Cardiac muscle cell (in vitro differentiated cells and primary cell): ENCODE data around the gene CUL3. TPM values are rescaled to one million over a fixed set of nuclear protein-coding genes. Genes with fewer than 3 reads are reported as not detected.

Experiments
- DNase-seq, 2 donors: peaks; one replicate each; pipeline versions ENCODE4 v3.0.0 to v3.0.0-alpha.2; 2010 to 2017; ENCODE audit warnings: low read depth in 1 of 2, low spot score in 1 of 2
- H3K27ac ChIP-seq: fragments of 200-600 bp; sonication (generic); 2 replicates; pipeline ENCODE4 v1.5.1; 2016
- H3K27me3 ChIP-seq: fragments of 200-600 bp; sonication (generic); 2 replicates; pipeline ENCODE4 v1.6.0; 2016; ENCODE audit warnings: control low read depth
- H3K36me3 ChIP-seq: fragments of 200-600 bp; sonication (generic); 2 replicates; pipeline ENCODE4 v1.5.1; 2016; ENCODE audit warnings: control low read depth
- H3K4me1 ChIP-seq: fragments of 200-600 bp; sonication (generic); 2 replicates; pipeline ENCODE4 v1.8.1; 2017; ENCODE audit warnings: low read depth, mild to moderate bottlenecking, mixed run types
- H3K4me3 ChIP-seq: fragments of 200-600 bp; sonication (generic); 2 replicates; pipeline ENCODE4 v1.5.1; 2016; ENCODE audit warnings: mild to moderate bottlenecking
- H3K9me3 ChIP-seq: fragments of 200-600 bp; sonication (generic); 2 replicates; pipeline ENCODE4 v1.5.1; 2017; ENCODE audit warnings: low read depth, mild to moderate bottlenecking, control low read depth
- polyA plus RNA-seq: library from polyadenylated mRNA; unstranded; fragments of >200 nt; fragmentation: Nextera tagmentation; extraction: Ambion mirVana; gene quantifications from 2 replicates; pipeline ENCODE4 v1.2.1, GENCODE V29; 2016
- total RNA-seq: library from RNA; depleted of rRNA; stranded (reverse); fragments of >200 nt; gene quantifications from 2 replicates; pipeline ENCODE4 v1.2.3, GENCODE V29; 2016
- TF ChIP-seq, protein P1 (sequence below): IDR thresholded peaks from 2 replicates; pipeline ENCODE4 v1.5.1; 2012; ENCODE audit warnings: low read depth, mild to moderate bottlenecking, low read length

The CUL3 gene
- total and polyA plus RNA-seq, 2 experiments from 2014 or later, result 47.6 to 78.8 TPM

DNA sequence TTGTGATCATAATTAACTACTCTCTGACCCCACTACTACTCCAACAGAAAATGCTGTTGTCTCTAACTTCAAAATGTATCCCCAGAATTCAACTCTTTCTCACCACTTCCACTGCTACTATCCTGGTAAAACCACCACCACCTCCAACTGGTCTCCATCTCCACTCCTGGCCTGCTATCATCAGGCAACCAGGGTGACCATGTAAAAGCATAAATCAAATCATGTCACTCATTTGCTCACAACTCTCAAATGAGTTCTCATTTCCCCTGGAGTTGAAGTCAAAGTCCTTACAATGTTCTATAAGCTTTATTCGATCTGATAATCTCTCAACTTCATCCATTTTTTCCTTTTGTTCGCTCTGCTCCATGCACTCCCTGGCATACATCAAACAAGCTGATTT is 24.6 kb downstream of the CUL3 start:
- Histone ChIP-seq H3K4me1 (peaks cover 3% of the 10 kb centered on the region), H3K27ac (no peak overlapping the region), H3K9me3 (no peaks in the 10 kb centered on the region), H3K36me3 (peaks cover 10% of the 10 kb centered on the region), H3K4me3 (no peak overlapping the region), H3K27me3 (no peaks in the 10 kb centered on the region)
- TF ChIP-seq, protein P1, sequence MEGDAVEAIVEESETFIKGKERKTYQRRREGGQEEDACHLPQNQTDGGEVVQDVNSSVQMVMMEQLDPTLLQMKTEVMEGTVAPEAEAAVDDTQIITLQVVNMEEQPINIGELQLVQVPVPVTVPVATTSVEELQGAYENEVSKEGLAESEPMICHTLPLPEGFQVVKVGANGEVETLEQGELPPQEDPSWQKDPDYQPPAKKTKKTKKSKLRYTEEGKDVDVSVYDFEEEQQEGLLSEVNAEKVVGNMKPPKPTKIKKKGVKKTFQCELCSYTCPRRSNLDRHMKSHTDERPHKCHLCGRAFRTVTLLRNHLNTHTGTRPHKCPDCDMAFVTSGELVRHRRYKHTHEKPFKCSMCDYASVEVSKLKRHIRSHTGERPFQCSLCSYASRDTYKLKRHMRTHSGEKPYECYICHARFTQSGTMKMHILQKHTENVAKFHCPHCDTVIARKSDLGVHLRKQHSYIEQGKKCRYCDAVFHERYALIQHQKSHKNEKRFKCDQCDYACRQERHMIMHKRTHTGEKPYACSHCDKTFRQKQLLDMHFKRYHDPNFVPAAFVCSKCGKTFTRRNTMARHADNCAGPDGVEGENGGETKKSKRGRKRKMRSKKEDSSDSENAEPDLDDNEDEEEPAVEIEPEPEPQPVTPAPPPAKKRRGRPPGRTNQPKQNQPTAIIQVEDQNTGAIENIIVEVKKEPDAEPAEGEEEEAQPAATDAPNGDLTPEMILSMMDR, result no peak
- no peak for DNase-seq

GRCh38 chr2:224557610-224558009 is 27.6 kb downstream of the CUL3 start:
- Histone ChIP-seq H3K4me3 (no peak overlapping the region), H3K9me3 (no peaks in the 10 kb centered on the region), H3K4me1 (no peaks in the 10 kb centered on the region), H3K36me3 (peaks cover 10% of the 10 kb centered on the region), H3K27ac (no peak overlapping the region), H3K27me3 (no peaks in the 10 kb centered on the region)
- no peak for DNase-seq
- TF ChIP-seq, protein P1, result no peak

DNA sequence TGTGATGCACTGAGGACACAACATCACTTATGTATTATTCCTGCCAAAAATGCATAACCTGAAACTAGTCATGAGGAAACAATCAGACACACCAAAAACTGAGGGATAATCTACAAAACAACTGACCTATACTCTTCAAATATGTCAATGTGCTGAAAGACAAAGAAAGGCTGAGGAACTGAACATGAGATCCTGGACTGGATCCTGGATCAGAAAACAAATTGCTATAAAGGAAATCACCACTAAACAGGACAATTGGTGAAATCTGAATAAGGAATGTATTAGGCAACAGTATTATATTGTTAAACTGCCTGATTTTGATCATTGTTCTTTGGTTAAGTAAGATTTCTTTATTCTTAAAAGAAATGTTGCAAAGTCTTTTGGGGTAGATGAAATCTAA is 28.8 kb downstream of the CUL3 start:
- H3K27me3 ChIP-seq, result no peaks in the 10 kb centered on the region
- H3K27ac ChIP-seq, result no peak overlapping the region
- no peak overlapping the region for H3K4me3 ChIP-seq
- no peak for DNase-seq
- TF ChIP-seq, protein P1, result no peak
- H3K36me3 ChIP-seq, result peaks cover 10% of the 10 kb centered on the region
- H3K9me3 ChIP-seq, result no peaks in the 10 kb centered on the region
- H3K4me1 ChIP-seq, result no peaks in the 10 kb centered on the region

GRCh38 chr2:224555823-224556366 is 29.3 kb downstream of the CUL3 start:
- peaks cover 10% of the 10 kb centered on the region for H3K36me3 ChIP-seq
- no peak for DNase-seq
- TF ChIP-seq, protein P1, result no peak

GRCh38 chr2:224552771-224553170 is 32.4 kb downstream of the CUL3 start:
- no peaks in the 10 kb centered on the region for H3K27me3 ChIP-seq
- peaks cover 10% of the 10 kb centered on the region for H3K36me3 ChIP-seq
- peaks cover 4% of the 10 kb centered on the region for H3K4me1 ChIP-seq
- H3K9me3 ChIP-seq, result no peaks in the 10 kb centered on the region
- no peak overlapping the region for H3K4me3 ChIP-seq
- H3K27ac ChIP-seq, result no peak overlapping the region
- DNase-seq, result no peak
- TF ChIP-seq, protein P1, result no peak

More at GRCh38 chr2:224555823-224556366, 29.3 kb downstream of the CUL3 start:
- Histone ChIP-seq H3K9me3 (no peaks in the 10 kb centered on the region), H3K4me1 (no peaks in the 10 kb centered on the region), H3K27me3 (no peaks in the 10 kb centered on the region), H3K27ac (no peak overlapping the region), H3K4me3 (no peak overlapping the region)
